Hepatocyte (in vitro differentiated cells): Measurements from ENCODE around the gene CREBBP.

Experiments used
- EZH2phosphoT487 ChIP-seq: fragments of 200-600 bp; sonication (generic); IDR thresholded peaks from one replicate; pipeline ENCODE4 v1.6.1; 2018; ENCODE audit warnings: antibody characterized with exemption, mild to moderate bottlenecking, low read depth, moderate library complexity; ENCODE audit not compliant: unreplicated experiment, severe bottlenecking
- TF ChIP-seq, protein P1 (sequence below): fragments of 200-600 bp; sonication (generic); IDR thresholded peaks from 2 replicates; pipeline ENCODE4 v1.5.1; 2016; ENCODE audit warnings: antibody characterized with exemption, mild to moderate bottlenecking; ENCODE audit not compliant: poor library complexity

- TF ChIP-seq, protein P1, sequence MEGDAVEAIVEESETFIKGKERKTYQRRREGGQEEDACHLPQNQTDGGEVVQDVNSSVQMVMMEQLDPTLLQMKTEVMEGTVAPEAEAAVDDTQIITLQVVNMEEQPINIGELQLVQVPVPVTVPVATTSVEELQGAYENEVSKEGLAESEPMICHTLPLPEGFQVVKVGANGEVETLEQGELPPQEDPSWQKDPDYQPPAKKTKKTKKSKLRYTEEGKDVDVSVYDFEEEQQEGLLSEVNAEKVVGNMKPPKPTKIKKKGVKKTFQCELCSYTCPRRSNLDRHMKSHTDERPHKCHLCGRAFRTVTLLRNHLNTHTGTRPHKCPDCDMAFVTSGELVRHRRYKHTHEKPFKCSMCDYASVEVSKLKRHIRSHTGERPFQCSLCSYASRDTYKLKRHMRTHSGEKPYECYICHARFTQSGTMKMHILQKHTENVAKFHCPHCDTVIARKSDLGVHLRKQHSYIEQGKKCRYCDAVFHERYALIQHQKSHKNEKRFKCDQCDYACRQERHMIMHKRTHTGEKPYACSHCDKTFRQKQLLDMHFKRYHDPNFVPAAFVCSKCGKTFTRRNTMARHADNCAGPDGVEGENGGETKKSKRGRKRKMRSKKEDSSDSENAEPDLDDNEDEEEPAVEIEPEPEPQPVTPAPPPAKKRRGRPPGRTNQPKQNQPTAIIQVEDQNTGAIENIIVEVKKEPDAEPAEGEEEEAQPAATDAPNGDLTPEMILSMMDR = no peak
- no peak for TF ChIP-seq EZH2phosphoT487
Measured at GRCh38 chr16:3737181-3737580, 143.3 kb downstream of the CREBBP start.
